Measurements from ENCODE around the gene BMPR1B.

GRCh38 chr4:95157596-95157995, 399.8 kb downstream of the BMPR1B start:
- TF ChIP-seq, protein P1, sequence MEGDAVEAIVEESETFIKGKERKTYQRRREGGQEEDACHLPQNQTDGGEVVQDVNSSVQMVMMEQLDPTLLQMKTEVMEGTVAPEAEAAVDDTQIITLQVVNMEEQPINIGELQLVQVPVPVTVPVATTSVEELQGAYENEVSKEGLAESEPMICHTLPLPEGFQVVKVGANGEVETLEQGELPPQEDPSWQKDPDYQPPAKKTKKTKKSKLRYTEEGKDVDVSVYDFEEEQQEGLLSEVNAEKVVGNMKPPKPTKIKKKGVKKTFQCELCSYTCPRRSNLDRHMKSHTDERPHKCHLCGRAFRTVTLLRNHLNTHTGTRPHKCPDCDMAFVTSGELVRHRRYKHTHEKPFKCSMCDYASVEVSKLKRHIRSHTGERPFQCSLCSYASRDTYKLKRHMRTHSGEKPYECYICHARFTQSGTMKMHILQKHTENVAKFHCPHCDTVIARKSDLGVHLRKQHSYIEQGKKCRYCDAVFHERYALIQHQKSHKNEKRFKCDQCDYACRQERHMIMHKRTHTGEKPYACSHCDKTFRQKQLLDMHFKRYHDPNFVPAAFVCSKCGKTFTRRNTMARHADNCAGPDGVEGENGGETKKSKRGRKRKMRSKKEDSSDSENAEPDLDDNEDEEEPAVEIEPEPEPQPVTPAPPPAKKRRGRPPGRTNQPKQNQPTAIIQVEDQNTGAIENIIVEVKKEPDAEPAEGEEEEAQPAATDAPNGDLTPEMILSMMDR (IDR thresholded peaks at IDR 0.05; ENCODE audit: low read length), result no peak
- TF ChIP-seq EZH2 (optimal IDR thresholded peaks at IDR 0.05; ENCODE audit: low read depth, low read length) (no peak), EZH2phosphoT487 (IDR thresholded peaks at IDR 0.05; ENCODE audit: low read length) (no peak)

Data from MM.1S (cell line).